Thyroid gland (tissue), 4 donors: ENCODE results near the gene RYR2.

Experiments used
- POLR2A ChIP-seq, 2 donors: fragments of 450-650 bp; IDR thresholded peaks; one replicate each; pipeline ENCODE4 v1.6.1; 2017; ENCODE audit warnings: antibody characterized with exemption in 2 of 2, mild to moderate bottlenecking in 2 of 2, moderate library complexity in 1 of 2
- TF ChIP-seq, protein P1 (sequence below), 6 experiments: fragments of 200-600 bp in 3 of 6; fragments of 450-650 bp in 3 of 6; sonication (generic) in 3 of 6; IDR thresholded peaks; one replicate each; pipeline ENCODE4 v1.5.1; 2016 to 2019; ENCODE audit warnings: antibody characterized with exemption in 6 of 6, mild to moderate bottlenecking in 2 of 6, inconsistent platforms in 1 of 6, moderate library complexity in 1 of 6

DNA sequence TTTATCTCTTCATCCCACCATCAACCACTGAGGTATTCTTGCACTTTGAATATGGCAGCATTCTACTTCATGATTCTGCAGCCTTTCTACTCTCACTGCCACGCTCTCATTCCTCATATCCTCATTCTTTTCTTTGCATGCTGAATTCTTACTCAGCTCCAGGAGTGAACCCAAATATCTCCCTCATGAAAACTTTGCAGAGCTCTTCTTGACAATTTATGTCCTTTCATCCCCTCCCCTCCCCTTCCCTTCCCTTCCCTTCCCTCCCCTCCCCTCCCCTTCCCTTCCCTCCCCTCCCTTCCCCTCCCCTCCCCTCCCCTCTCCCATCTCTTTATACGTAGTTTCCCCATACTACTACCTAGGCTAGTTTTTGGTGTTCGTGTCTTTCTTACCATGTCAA lies 363.9 kb downstream of the RYR2 start:
- TF ChIP-seq, protein P1, sequence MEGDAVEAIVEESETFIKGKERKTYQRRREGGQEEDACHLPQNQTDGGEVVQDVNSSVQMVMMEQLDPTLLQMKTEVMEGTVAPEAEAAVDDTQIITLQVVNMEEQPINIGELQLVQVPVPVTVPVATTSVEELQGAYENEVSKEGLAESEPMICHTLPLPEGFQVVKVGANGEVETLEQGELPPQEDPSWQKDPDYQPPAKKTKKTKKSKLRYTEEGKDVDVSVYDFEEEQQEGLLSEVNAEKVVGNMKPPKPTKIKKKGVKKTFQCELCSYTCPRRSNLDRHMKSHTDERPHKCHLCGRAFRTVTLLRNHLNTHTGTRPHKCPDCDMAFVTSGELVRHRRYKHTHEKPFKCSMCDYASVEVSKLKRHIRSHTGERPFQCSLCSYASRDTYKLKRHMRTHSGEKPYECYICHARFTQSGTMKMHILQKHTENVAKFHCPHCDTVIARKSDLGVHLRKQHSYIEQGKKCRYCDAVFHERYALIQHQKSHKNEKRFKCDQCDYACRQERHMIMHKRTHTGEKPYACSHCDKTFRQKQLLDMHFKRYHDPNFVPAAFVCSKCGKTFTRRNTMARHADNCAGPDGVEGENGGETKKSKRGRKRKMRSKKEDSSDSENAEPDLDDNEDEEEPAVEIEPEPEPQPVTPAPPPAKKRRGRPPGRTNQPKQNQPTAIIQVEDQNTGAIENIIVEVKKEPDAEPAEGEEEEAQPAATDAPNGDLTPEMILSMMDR (IDR thresholded peaks at IDR 0.05): no peak
- TF ChIP-seq POLR2A (IDR thresholded peaks at IDR 0.05): no peak
